ENCODE measurements around the gene FRMD1. TPM values are rescaled to one million over a fixed set of nuclear protein-coding genes. Genes with fewer than 3 reads are reported as not detected.

FRMD1 gene
- total RNA-seq, 3 donors from 2014 or later (not counting 1 experiment from before 2014, with no cell fraction given): not detected

Other genes with a start within 250 kb of the FRMD1 start
- not detected for gene KIF25, start 81.5 kb downstream of the FRMD1 start, total RNA-seq
- not detected for gene DACT2, start 240.6 kb upstream of the FRMD1 start, total RNA-seq

Data from natural killer cell (primary cell).